Lower leg skin (tissue), 3 donors: Measurements from ENCODE around the gene NOTCH3.

Experiments used
- POLR2A ChIP-seq, 2 donors: fragments of 450-650 bp; IDR thresholded peaks; one replicate each; pipeline ENCODE4 v1.6.1; 2016 to 2017; ENCODE audit warnings: antibody characterized with exemption in 2 of 2, mild to moderate bottlenecking in 1 of 2, moderate library complexity in 1 of 2
- TF ChIP-seq, protein P1 (sequence below), 3 donors: fragments of 450-650 bp; IDR thresholded peaks; one replicate each; pipeline ENCODE4 v1.5.1; 2016; ENCODE audit warnings: antibody characterized with exemption in 3 of 3, mild to moderate bottlenecking in 3 of 3, moderate library complexity in 2 of 3

DNA sequence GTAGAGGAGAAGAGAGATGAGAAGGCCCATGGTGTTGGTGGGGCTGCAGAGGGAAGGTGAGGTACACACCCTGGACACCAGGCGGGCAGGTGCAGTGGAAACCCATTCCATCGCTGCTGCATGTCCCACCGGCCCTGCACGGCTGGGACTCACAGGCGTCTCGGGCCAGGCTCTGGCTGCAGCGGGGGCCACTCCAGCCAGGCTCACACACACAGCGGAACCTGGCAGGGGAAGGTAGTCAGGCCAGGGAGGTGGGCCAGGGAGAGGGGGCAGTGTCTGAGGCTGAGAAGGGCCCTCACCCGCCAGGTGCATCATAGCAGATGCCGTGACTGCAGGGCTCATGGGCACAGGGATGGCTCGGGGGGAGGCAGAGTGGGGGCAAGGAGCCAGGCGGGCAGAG, 15.6 kb downstream of the NOTCH3 start:
- TF ChIP-seq POLR2A (IDR thresholded peaks at IDR 0.05) = no peak
- TF ChIP-seq, protein P1, sequence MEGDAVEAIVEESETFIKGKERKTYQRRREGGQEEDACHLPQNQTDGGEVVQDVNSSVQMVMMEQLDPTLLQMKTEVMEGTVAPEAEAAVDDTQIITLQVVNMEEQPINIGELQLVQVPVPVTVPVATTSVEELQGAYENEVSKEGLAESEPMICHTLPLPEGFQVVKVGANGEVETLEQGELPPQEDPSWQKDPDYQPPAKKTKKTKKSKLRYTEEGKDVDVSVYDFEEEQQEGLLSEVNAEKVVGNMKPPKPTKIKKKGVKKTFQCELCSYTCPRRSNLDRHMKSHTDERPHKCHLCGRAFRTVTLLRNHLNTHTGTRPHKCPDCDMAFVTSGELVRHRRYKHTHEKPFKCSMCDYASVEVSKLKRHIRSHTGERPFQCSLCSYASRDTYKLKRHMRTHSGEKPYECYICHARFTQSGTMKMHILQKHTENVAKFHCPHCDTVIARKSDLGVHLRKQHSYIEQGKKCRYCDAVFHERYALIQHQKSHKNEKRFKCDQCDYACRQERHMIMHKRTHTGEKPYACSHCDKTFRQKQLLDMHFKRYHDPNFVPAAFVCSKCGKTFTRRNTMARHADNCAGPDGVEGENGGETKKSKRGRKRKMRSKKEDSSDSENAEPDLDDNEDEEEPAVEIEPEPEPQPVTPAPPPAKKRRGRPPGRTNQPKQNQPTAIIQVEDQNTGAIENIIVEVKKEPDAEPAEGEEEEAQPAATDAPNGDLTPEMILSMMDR (IDR thresholded peaks at IDR 0.05) = no peak
